AG04449 (cell line): ENCODE results near the gene TACR2.
"Not testable (repeated sequence)": the region's sequence is repeated elsewhere in the genome, so short reads cannot be mapped to it uniquely, and the experiment has no call there.

Source experiments
- CTCF ChIA-PET: fragments of 350-600 bp; formaldehyde crosslinking; extraction: SDS; loops from one replicate; lab custom pipeline; 2021; ENCODE audit warnings: antibody characterized with exemption; lab: Yijun Ruan, JAX
- POLR2A ChIA-PET: fragments of 400-600, 350-600 bp; formaldehyde crosslinking; extraction: SDS; loops from one replicate; lab custom pipeline; 2020; ENCODE audit warnings: antibody characterized with exemption, inconsistent platforms; lab: Yijun Ruan, JAX
- DNase-seq: peaks from one replicate; pipeline ENCODE4 v3.0.0-alpha.2; 2010; ENCODE audit warnings: low read depth, low spot score
- H3K4me3 ChIP-seq: 2 replicates; pipeline ENCODE4 v1.5.1; 2011; ENCODE audit warnings: low read depth, mild to moderate bottlenecking, control low read depth, low read length
- CTCF ChIP-seq: IDR thresholded peaks from one replicate; pipeline ENCODE4 v1.5.1; 2011; ENCODE audit warnings: mild to moderate bottlenecking, moderate library complexity, low read length, control low read depth, inconsistent platforms; ENCODE audit not compliant: insufficient read depth; ENCODE audit errors: missing control alignments

TACR2 gene

DNA sequence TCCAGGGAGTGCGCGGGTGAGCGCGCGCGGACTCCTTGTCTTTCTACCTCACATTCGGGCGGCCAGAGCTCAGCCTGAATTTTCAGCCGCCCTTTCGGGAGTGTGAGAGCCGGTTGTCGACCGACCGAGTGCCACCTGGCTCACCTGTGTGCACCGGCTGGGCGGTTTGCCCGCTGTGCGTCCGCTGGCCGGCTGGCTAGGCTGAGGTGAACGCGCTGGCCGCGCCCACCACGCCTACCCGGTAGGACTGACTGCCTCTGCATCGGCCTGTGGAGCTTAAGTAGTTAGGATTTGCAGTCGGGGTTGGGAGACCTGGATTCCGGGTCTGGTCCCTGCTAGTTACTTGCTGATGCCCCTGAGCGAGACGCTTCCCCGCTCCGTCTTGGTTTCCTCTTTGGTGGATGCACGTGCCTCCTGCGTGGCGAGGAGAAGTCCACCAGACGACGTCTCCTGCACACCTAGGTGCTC, 35.1 kb upstream of the TACR2 start:
- POLR2A ChIA-PET: no interaction called here
- CTCF ChIA-PET: interaction anchor here (1.1 to 1.6 kb wide), 3 partner anchors 18 to 44 kb away, joined by 3 to 7 read pairs (median 4); no protein-coding TSS in a partner anchor
- no peak for DNase-seq
- no peak for TF ChIP-seq CTCF
- peak overlapping the region; percentile 53 for H3K4me3 ChIP-seq

GRCh38 chr10:69451209-69451783, 34.6 kb upstream of the TACR2 start, which contains the start of gene TSPAN15:
TSPAN15 (plus strand) TSS chr10:69451465; CDS start chr10:69451595, 130 bp downstream.
- ChIA-PET CTCF (interaction anchor here (1.0 to 1.7 kb wide), 5 partner anchors 17 to 56 kb away, joined by 3 to 8 read pairs (median 4); no protein-coding TSS in a partner anchor), POLR2A (no interaction called here)
- peak within 1 kb of the TSS; percentile 53 for H3K4me3 ChIP-seq
- TF ChIP-seq CTCF: no peak
- no peak for DNase-seq

DNA sequence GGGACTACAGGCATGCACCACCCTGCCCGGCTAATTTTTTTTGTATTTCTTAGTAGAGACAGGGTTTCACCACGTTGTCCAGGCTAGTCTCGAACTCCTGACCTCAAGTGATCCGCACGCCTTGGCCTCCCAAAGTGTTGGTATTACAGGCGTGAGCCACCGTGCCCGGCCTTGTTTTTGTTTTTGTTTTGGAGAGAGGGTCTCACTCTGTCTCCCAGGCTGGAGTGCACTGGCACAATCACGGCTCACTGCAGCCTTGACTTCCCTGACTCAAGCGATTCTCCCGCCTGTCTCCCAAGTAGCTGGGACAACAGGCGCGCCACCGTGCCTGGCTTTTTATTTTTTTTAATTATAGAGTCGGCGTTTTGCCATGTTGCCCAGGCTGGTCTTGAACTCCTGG, 33.7 kb upstream of the TACR2 start:
- DNase-seq, POLR2A ChIA-PET, H3K4me3 ChIP-seq: not testable (repeated sequence)
- CTCF ChIA-PET: interaction anchor here (0.7 to 1.7 kb wide), 6 partner anchors 8 to 57 kb away, joined by 3 to 8 read pairs (median 4); no protein-coding TSS in a partner anchor

DNA sequence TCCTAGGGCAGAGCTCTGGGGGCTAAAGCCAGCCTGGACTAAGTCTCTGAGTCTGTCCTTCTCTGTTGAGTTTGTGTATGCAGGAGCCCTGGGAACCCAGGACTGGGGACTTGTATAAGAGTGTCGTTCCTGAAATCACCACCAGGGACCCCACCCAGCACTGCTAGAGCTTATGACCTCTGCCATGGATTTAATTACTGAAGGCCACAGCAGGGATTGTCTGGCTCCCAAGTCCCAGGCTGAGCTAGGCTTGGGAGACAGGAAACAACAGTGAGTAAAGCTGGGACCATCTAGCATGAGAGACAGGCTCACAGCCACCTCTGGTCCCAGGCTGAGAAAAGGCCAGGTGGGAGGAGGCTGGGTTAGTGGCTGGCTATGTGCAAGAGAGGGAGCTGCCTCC, 33.1 kb upstream of the TACR2 start:
- ChIA-PET CTCF (interaction anchor here (0.7 to 2.2 kb wide), 9 partner anchors 8 to 58 kb away, joined by 3 to 8 read pairs (median 5); no protein-coding TSS in a partner anchor), POLR2A (interaction anchor here (0.6 kb wide), 1 partner anchor 495 kb away, joined by 3 read pairs; no protein-coding TSS in a partner anchor)
- H3K4me3 ChIP-seq: no peak overlapping the region
- TF ChIP-seq CTCF: peak; percentile 22
- DNase-seq: no peak

DNA sequence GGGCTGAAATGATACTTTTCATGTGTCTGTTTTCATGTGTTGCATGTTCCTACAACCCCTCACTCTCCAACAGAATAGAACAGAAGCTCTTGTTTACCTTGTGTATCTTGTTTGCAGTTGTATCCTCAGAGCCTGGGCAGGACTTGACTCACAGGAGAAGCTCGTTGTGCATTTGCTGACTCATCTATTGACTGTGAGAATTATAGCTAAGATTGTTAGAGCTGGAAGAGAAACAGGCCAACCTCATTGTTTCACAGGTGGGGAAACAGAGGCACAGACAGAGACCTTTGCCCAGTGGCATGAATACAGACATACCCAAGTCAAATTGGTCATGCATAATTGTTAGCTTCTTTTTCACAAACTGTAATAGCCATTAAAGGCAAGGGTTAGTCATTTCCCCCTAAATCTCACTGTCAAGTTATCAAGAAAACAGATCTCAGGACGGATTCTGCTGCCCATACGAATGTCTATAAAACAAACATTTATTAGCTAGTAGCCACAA, 30.0 kb upstream of the TACR2 start:
- no peak overlapping the region for H3K4me3 ChIP-seq
- TF ChIP-seq CTCF: no peak
- CTCF ChIA-PET: interaction anchor here (0.7 to 2.5 kb wide), 8 partner anchors 9 to 191 kb away, joined by 3 to 9 read pairs (median 4); no protein-coding TSS in a partner anchor
- peak; percentile 26 for DNase-seq
- POLR2A ChIA-PET: no interaction called here

DNA sequence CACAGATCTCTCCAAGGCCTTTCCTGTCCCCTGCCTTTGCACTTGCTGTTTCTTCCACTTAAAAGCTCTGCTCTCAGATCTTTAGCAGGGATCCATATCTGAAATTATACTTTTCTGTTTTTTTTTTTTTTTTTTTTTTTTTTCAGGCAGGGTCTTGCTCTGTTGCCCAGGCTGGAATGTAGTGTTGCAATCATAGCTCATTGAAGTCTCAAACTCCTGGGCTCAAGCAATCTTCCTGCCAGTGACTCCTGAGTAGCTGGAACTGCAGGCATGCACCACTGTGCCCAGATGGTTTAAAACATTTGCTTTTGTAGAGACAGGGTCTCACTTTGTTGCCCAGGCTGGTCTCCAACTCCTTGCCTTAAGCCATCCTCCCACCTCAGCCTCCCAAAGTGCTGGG, 29.5 kb upstream of the TACR2 start:
- H3K4me3 ChIP-seq: no peak overlapping the region
- ChIA-PET POLR2A (no interaction called here), CTCF (interaction anchor here (1.2 to 2.5 kb wide), 5 partner anchors 23 to 191 kb away, joined by 3 to 9 read pairs (median 4); no protein-coding TSS in a partner anchor)
- DNase-seq: no peak
- TF ChIP-seq CTCF: no peak
